Neural progenitor cell (in vitro differentiated cells): ENCODE results near the gene SIX5. TPM values are rescaled to one million over a fixed set of nuclear protein-coding genes. Genes with fewer than 3 reads are reported as not detected.

ENCODE experiments used
- DNase-seq: peaks from one replicate; pipeline ENCODE4 v3.0.0-alpha.2; 2016; ENCODE audit warnings: low spot score
- H2AFZ ChIP-seq: fragments of 200-600 bp; sonication (generic); replicated peaks from 2 replicates; pipeline ENCODE4 v1.6.1; 2016; ENCODE audit warnings: antibody characterized with exemption
- H3F3A ChIP-seq: fragments of 200-600 bp; sonication (generic); 2 replicates; pipeline ENCODE4 v1.6.1; 2016; ENCODE audit warnings: antibody characterized with exemption, low read depth
- H3K27ac ChIP-seq: fragments of 200-600 bp; sonication (generic); 2 replicates; pipeline ENCODE4 v1.5.1; 2016; ENCODE audit warnings: mild to moderate bottlenecking
- H3K27me3 ChIP-seq: fragments of 200-600 bp; sonication (generic); 2 replicates; pipeline ENCODE4 v1.6.1; 2016; ENCODE audit warnings: mild to moderate bottlenecking, moderate library complexity
- H3K36me3 ChIP-seq: fragments of 200-600 bp; sonication (generic); 2 replicates; pipeline ENCODE4 v1.5.1; 2016
- H3K4me1 ChIP-seq: fragments of 200-600 bp; sonication (generic); 2 replicates; pipeline ENCODE4 v1.6.1; 2016; ENCODE audit warnings: mixed run types
- H3K4me2 ChIP-seq: fragments of 200-600 bp; sonication (generic); 2 replicates; pipeline ENCODE4 v1.6.1; 2016
- H3K4me3 ChIP-seq: fragments of 200-600 bp; sonication (generic); 2 replicates; pipeline ENCODE4 v1.5.1; 2016
- H3K79me2 ChIP-seq: fragments of 200-600 bp; sonication (generic); 2 replicates; pipeline ENCODE4 v1.6.1; 2016; ENCODE audit warnings: low read depth
- H3K9ac ChIP-seq: fragments of 200-600 bp; sonication (generic); 2 replicates; pipeline ENCODE4 v1.6.1; 2016
- H3K9me3 ChIP-seq: fragments of 200-600 bp; sonication (generic); 2 replicates; pipeline ENCODE4 v1.5.1; 2016; ENCODE audit warnings: low read depth
- H4K20me1 ChIP-seq: fragments of 200-600 bp; sonication (generic); 2 replicates; pipeline ENCODE4 v1.6.1; 2016; ENCODE audit warnings: low read depth
- H3K27ac Mint-ChIP-seq: 3 replicates; pipeline ENCODE4 v1.8.0; 2021; ENCODE audit warnings: mixed read lengths
- H3K27me3 Mint-ChIP-seq: 2 replicates; pipeline ENCODE4 v1.8.0; 2022; ENCODE audit warnings: low read depth, mild to moderate bottlenecking, inconsistent platforms, moderate library complexity, mixed read lengths; ENCODE audit not compliant: insufficient read depth
- H3K36me3 Mint-ChIP-seq: 3 replicates; pipeline ENCODE4 v1.8.0; 2021; ENCODE audit warnings: mixed read lengths
- H3K4me1 Mint-ChIP-seq: 3 replicates; pipeline ENCODE4 v1.8.0; 2021; ENCODE audit warnings: mixed read lengths
- H3K4me3 Mint-ChIP-seq: 3 replicates; pipeline ENCODE4 v1.8.0; 2021; ENCODE audit warnings: mild to moderate bottlenecking, moderate library complexity, mixed read lengths
- H3K9me3 Mint-ChIP-seq: 3 replicates; pipeline ENCODE4 v1.8.0; 2020; ENCODE audit warnings: mixed read lengths
- EZH2 ChIP-seq: fragments of 200-600 bp; sonication (generic); IDR thresholded peaks from 2 replicates; pipeline ENCODE4 v1.6.1; 2017; ENCODE audit warnings: antibody characterized with exemption, mild to moderate bottlenecking, moderate library complexity
- EZH2phosphoT487 ChIP-seq: fragments of 200-600 bp; sonication (generic); IDR thresholded peaks from 2 replicates; pipeline ENCODE4 v1.6.1; 2017; ENCODE audit warnings: antibody characterized with exemption
- total RNA-seq: library from RNA; depleted of rRNA; stranded (reverse); fragments of >200 nt; gene quantifications from 2 replicates; pipeline ENCODE4 v1.2.3, GENCODE V29; 2015; ENCODE audit warnings: low replicate concordance
- TF ChIP-seq, protein P1 (sequence below): fragments of 200-600 bp; sonication (generic); IDR thresholded peaks from 2 replicates; pipeline ENCODE4 v1.5.1; 2017; ENCODE audit warnings: antibody characterized with exemption, mild to moderate bottlenecking

Gene SIX5
- total RNA-seq, 1 donor from 2014 or later: 8.1 TPM

DNA sequence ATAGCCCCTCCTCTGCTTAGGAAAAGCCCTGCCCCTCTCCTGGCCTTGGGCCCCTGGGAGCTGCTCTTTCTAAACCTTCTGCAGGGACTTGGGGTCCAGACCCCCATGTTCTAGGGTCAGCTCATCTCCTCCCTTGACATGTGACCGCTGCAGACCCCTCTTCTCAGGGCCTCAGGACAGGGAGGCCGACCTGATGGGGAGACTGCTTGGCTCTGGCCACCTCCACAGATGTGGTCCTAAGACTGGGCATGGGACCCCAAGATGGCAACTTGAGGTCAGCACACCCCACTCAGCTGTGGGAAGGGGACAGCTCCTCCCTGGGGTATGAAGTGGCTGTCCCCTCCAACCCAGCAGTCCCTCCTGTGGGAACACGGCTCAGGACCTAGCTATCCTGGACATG lies 3.9 kb upstream of the SIX5 start:
- H4K20me1 ChIP-seq: peaks cover 25% of the 10 kb centered on the region
- DNase-seq: no peak
- no peaks in the 10 kb centered on the region for H3K27me3 ChIP-seq
- Mint-ChIP-seq H3K4me3 (no peak overlapping the region), H3K36me3 (peaks cover 12% of the 10 kb centered on the region), H3K27me3 (peaks cover 11% of the 10 kb centered on the region), H3K27ac (no peak overlapping the region), H3K4me1 (peaks cover 10% of the 10 kb centered on the region), H3K9me3 (no peaks in the 10 kb centered on the region)
- peaks cover 48% of the 10 kb centered on the region for H3F3A ChIP-seq
- H3K9me3 ChIP-seq: no peaks in the 10 kb centered on the region
- no peaks in the 10 kb centered on the region for H3K36me3 ChIP-seq
- H2AFZ ChIP-seq: no peak overlapping the region
- H3K27ac ChIP-seq: no peak overlapping the region
- TF ChIP-seq, protein P1, sequence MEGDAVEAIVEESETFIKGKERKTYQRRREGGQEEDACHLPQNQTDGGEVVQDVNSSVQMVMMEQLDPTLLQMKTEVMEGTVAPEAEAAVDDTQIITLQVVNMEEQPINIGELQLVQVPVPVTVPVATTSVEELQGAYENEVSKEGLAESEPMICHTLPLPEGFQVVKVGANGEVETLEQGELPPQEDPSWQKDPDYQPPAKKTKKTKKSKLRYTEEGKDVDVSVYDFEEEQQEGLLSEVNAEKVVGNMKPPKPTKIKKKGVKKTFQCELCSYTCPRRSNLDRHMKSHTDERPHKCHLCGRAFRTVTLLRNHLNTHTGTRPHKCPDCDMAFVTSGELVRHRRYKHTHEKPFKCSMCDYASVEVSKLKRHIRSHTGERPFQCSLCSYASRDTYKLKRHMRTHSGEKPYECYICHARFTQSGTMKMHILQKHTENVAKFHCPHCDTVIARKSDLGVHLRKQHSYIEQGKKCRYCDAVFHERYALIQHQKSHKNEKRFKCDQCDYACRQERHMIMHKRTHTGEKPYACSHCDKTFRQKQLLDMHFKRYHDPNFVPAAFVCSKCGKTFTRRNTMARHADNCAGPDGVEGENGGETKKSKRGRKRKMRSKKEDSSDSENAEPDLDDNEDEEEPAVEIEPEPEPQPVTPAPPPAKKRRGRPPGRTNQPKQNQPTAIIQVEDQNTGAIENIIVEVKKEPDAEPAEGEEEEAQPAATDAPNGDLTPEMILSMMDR: no peak
- TF ChIP-seq EZH2phosphoT487 (no peak), EZH2 (no peak)
- no peak overlapping the region for H3K9ac ChIP-seq
- peaks cover 5% of the 10 kb centered on the region for H3K4me1 ChIP-seq
- H3K4me3 ChIP-seq: no peak overlapping the region
- no peak overlapping the region for H3K4me2 ChIP-seq
- peaks cover 8% of the 10 kb centered on the region for H3K79me2 ChIP-seq

DNA sequence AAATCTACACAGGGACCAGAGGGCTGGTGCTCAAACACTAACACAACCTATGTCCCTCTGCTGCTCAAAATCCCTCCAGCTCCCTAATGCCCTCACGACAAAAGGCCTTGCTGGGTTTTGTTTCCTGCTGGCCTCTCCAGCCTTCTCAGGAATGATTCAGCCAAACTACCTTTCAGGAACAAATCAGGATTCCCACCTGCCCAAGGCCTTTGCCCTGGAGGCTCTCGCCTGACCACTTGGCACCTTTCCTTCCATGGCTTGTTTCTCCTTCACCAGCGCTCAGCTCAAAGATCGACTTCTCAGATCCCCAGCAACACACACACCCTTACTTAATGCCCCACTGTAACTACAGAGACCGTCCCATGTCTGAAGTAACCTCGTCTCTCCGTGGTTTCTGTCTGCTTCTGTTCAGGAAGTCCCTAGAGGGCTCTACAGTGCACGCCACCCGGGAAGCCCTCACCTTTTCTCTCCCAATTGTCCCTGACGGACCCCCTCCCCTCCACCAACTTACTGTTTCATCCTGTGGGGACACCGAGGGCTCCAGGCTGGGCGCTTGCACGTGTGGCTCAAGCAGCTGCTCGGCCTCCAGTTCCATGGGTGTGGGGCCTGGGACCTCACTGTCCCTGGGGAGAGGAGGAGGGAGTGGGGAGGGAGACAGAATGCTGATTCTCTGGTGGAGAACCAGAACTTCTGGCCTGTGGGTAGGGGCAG lies 3.2 kb upstream of the SIX5 start:
- no peaks in the 10 kb centered on the region for H3K9me3 ChIP-seq
- H3K27ac ChIP-seq: peak overlapping the region; percentile 29
- peaks cover 54% of the 10 kb centered on the region for H3F3A ChIP-seq
- no peak overlapping the region for H3K9ac ChIP-seq
- H3K36me3 ChIP-seq: no peaks in the 10 kb centered on the region
- H3K4me1 ChIP-seq: peaks cover 5% of the 10 kb centered on the region
- Mint-ChIP-seq H3K4me3 (peak overlapping the region; percentile 13), H3K9me3 (no peaks in the 10 kb centered on the region), H3K4me1 (peaks cover 10% of the 10 kb centered on the region), H3K36me3 (peaks cover 12% of the 10 kb centered on the region), H3K27ac (peak overlapping the region; percentile 12), H3K27me3 (peaks cover 11% of the 10 kb centered on the region)
- H3K4me3 ChIP-seq: no peak overlapping the region
- no peak overlapping the region for H2AFZ ChIP-seq
- no peaks in the 10 kb centered on the region for H3K27me3 ChIP-seq
- H3K4me2 ChIP-seq: no peak overlapping the region
- TF ChIP-seq, protein P1: no peak
- TF ChIP-seq EZH2phosphoT487 (no peak), EZH2 (no peak)
- H3K79me2 ChIP-seq: peaks cover 14% of the 10 kb centered on the region
- H4K20me1 ChIP-seq: peaks cover 26% of the 10 kb centered on the region
- no peak for DNase-seq

DNA sequence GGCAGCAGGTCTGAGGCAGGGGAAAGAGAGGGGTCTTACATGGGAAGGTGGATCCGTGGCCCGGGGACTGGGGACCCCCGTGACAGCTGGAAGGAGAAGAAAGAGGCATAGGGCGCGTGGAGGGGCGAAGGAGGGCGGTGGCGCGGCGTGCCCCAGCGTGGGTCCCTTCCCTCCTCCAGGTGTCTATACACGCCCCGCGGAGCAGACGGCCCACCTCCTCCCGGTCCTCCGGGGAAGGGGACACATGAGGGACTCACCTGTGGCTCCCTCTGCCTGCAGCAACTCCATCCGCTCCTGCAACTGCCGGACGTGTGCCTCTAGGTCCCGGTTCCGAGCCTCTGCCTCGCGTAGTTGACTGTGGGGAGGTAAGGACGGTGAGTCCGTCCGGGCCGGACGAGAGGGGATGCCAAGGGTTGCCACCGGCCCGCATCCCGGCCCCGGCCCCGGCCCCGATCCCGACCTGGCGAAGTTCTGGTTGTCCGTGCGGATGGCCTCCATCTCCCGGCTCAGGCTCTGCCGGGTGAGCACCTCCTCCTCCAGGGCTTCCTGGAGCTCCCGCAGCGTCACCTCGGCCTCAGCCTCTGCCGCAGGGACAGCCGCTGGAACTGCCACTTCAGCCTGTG lies 2.4 kb upstream of the SIX5 start:
- H3K27ac Mint-ChIP-seq: peak overlapping the region; percentile 90
- Histone ChIP-seq H3K4me2 (peak overlapping the region; percentile 78), H3K27me3 (no peaks in the 10 kb centered on the region), H3K4me1 (peaks cover 13% of the 10 kb centered on the region), H3K9ac (no peak overlapping the region), H3K9me3 (no peaks in the 10 kb centered on the region), H3F3A (peaks cover 56% of the 10 kb centered on the region), H3K27ac (no peak overlapping the region), H3K79me2 (peaks cover 23% of the 10 kb centered on the region), H3K36me3 (no peaks in the 10 kb centered on the region), H4K20me1 (peaks cover 23% of the 10 kb centered on the region), H2AFZ (no peak overlapping the region), H3K4me3 (peak overlapping the region; percentile 77)
- peaks cover 11% of the 10 kb centered on the region for H3K27me3 Mint-ChIP-seq
- peaks cover 10% of the 10 kb centered on the region for H3K4me1 Mint-ChIP-seq
- peak overlapping the region; percentile 79 for H3K4me3 Mint-ChIP-seq
- H3K9me3 Mint-ChIP-seq: no peaks in the 10 kb centered on the region
- peaks cover 8% of the 10 kb centered on the region for H3K36me3 Mint-ChIP-seq
- DNase-seq: no peak
- TF ChIP-seq, protein P1: no peak
- TF ChIP-seq EZH2phosphoT487 (no peak), EZH2 (no peak)
